ENCODE data around the gene PRPF38B. TPM values are rescaled to one million over a fixed set of nuclear protein-coding genes. Genes with fewer than 3 reads are reported as not detected.
A peak's percentile ranks its signal among the peaks of the same experiment; 100 is the strongest.

The PRPF38B gene
- total RNA-seq, 1 donor from 2014 or later, result 9.9 TPM

DNA sequence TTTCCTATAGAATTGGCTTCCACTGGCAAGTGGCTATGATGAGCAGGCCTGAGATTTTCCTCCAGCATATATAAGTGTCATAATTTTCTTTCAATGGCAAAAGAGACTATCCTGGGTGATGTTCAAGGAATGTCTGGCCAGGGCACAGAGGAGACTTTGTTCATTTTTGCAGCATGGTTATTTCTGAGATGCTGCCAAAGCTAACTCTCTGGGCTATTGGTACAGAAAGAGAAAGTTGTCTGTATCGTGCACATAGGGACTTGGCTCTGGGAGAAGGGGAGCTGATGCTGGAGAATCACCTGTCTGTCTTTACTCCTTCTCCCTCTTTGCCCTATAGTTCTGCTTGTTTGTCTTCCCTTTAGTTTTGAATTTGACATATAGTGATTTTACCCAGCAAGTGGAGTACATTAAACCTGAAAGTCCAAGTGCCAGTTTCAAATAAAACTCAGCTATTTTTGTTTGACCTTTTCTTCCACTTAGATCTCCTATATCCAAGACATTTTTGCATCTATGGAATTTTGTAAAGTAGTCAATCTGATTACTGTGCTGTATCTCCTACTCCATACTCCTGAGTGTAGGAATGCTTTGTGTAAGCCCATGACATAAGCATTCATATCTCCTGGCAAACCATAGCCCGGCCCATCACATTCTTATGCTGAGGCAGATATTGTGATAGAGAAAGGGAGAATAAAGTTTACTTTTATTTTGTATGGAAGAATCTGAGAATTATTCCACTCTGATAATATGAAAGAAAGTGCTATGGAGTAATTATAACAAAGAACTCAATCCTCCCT lies 24.5 kb downstream of the PRPF38B start:
- DNase-seq (ENCODE audit: low read depth in 2 of 2), result no peak

DNA sequence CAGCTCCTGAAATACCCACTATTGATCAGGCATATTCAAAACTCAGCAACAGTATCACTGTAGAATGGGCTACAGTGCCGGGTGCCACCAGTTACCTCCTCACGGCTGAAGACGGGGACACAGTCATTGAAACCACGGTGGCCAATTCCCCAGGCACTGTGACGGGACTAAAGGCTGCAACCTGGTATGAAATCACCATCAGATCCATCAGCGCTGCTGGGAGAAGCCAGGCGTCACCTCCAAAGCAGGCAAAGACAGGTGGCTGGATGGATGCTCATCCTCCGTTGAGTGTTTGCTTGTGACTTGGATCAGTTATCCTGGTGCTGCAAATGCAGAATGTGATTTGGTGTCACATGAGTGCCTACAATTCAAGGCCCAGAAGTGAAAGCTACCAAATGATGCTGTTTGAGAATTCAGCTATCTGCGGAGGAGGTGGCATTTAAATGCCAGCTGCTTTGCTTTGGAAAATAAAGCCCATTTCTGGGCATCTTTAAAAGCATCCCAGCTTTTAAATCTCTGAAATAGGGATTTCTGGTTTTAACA lies 25.7 kb downstream of the PRPF38B start:
- DNase-seq (ENCODE audit: low read depth in 2 of 2), result no peak

DNA sequence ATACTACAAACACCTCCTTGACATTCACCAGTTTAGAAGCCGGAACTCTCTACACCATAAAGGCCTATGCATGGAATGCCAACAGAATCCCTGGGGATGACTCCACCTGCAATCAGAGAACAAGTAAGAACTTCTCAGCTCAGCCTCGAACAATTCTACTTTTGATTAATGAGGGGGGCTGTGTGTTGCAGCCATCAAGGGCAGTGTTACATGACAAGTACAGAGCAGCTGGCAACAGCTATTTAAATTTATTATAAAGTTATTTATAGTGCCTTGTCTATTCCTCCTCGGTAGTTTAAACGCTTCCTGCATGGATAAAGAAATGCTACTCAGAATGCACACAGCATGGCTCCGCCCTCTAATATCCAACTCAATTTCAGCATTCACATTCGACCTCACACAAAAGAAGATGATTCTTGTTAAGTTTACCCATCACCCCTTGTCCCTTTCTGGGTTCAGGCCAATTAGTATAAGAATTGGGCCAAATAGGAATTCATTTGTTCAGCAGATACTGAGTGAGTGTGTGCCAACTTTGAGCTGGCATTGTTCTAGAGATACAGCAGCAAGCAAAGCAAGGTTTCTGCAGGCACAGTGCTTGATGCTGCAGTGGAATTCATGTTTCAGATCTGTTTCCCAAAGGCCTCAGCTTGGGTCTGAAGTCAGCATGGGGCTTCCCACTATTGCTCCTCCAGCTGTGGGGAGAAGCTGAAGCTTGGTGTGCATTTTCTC lies 27.0 kb downstream of the PRPF38B start:
- DNase-seq (ENCODE audit: low read depth in 2 of 2), result no peak

DNA sequence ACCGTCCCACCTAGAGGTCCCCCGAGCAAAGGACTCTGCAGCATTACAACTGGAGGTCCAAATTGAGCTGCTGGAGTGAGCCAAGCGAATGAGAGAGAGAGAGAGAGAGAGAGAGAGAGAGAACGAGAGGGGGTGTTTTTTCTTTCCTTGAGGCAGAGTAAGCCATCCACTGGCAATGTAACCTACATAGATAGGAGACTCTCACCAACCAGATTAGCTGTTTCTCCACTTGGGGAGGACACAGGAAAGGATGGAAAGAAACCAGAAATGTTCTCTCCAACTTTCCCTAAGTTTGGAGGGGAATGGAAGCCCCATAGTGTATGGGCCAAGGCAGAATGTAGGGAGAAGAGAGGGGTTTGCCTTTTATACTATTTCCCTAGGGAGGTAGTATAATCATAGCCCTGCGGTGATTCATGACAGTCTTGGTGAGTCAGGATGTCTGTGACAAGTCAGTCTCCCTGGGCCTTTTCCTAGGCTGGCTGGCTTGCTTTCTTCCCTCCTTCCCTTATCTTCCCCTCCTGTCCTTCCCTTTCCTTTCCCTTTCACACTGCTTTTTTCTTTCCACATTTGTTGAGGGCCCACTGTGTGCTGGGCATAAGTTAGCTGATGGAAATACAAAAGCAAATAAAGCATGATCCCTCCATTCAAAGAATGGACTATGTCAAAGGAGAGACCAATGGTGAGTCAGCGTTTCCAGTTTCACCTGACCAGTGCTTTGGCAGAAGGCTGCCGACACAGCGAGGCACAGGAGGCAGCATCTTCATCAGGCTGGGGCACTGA lies 27.7 kb downstream of the PRPF38B start:
- peak; percentile 31 to 62 for DNase-seq (ENCODE audit: low read depth in 2 of 2)

DNA sequence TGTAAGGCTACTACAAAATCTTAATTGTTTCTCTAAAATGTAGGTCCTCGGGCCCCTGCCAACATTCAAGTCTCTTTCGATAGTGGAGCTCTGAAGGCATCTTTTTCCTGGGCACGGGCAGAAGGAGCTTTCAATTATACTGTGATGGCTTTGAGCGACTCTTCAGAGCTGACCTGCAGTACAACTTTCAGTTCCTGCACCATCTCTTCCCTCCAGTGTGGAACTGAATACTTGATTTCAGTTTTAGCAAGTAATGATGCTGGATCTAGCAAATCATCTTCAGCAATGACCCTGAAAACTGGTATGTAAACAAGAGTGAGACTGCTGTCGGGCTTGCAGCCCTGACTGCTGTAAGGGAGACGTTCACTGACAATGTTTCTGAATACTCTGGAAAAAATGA lies 30.2 kb downstream of the PRPF38B start:
- DNase-seq (ENCODE audit: low read depth in 2 of 2), result no peak

DNA sequence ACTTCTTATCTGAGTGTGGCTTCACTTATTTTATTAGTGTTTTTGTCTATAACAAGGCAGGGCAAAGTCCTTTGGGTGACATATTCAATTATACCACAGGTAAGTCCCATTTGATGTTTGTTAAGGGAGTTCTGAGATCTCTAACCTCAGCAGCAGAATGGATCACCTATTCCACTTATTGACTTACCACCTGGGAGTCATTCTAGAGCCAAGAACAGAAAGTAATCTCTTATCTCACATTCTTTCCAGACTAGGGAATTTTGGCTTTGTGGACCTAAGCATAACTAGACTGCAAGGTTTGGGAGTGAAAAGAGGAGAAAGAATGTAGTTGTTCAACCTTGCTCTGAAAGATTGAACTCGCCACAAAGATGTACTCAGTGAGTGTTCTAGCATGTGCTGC lies 33.8 kb downstream of the PRPF38B start:
- no peak for DNase-seq (ENCODE audit: low read depth in 2 of 2)

DNA sequence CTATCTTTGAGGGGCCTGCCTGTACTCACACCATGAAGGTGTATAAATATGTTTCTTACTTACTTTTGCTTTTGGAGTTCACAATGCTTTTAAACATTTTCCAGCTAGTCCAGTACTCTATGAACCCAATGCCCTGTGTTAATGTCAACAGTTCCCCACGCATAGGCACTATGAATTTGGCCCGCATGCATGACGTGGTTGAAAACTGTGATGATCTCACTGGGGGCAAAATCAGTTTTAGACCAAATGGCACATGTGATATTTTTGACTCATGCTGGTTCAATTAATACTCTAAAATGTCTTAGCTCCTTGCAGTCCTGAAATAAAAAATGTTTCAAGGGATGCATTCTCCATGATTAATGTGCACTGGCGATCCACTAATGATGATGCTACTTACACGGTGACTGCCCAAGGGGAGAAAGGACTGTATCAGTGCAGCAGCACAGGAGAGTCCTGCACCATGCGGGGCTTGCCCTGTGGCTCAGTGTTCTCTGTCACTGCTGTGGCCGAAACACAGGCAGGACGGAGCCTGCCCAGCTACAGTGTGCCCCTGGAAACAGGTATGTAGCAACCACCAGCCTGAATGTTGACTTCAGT lies 36.3 kb downstream of the PRPF38B start:
- no peak for DNase-seq (ENCODE audit: low read depth in 2 of 2)

DNA sequence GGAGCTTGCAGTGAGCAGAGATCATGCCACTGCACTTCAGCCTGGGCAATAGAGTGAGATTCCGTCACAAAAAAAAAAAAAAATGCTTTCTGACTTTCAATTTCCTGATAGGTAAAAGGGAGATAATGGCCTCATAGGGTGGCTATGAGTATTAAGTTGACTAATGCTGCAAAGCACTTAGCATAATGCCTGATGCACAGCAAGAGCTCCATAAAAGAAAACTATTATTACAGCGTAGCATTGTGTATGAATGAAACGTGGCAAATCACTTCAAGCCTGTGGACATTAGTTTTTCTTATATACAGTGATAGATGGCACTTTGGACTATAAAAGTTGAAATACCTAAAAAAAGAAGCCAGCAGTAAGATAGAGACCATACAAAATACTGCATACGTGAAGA lies 37.4 kb downstream of the PRPF38B start:
- no peak for DNase-seq (ENCODE audit: low read depth in 2 of 2)

DNA sequence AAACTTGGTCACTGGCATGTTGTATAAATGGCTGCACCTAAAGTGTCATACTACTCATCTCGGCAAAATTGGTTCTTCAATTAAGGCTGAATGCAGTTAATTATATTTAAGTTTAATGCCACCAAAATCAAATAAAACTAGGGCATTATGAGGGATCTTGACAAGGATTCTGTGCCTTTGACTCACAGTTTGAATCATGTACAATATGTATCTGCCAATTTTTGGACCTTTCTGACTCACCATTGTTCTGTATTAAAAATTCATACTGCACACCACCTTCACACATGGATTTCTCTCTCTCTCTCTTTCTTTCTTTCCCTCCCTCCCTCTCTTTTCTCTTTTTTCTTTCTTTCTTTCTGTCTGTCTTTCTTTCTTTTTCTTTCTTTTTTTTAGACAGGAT lies 40.3 kb downstream of the PRPF38B start:
- no peak for DNase-seq (ENCODE audit: low read depth in 2 of 2)

DNA sequence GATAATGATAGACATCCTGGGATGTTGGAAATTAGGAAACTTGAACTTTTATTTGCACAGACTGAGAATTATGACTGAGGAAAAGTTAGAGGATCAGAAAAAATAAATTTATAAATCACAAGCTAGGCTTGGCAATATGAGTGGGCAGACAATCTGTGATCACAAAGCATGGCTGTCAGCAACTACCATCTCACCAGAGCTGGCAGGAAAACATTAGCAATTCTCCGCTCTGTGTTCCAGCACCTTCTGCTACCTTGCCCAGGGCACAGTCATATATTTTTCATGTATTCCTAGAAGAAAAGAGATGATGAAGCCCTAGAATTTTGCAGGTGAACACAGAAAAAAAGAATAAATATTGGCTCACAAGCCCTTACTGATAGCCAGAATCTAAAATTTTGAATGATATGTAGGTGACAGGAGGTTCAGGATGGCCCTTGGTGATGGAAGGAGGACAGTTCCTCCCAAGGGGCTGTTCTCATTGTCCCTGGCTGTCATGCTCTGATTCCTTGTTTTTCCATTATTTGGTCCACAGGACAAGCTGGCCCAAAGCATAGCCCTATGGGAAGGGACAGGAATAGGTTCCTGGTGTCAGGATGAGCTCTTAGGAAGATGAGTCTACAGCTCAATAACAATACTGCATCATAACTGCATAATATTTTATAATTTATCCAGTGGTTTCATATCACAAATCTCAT lies 42.2 kb downstream of the PRPF38B start:
- DNase-seq (ENCODE audit: low read depth in 2 of 2), result no peak

DNA sequence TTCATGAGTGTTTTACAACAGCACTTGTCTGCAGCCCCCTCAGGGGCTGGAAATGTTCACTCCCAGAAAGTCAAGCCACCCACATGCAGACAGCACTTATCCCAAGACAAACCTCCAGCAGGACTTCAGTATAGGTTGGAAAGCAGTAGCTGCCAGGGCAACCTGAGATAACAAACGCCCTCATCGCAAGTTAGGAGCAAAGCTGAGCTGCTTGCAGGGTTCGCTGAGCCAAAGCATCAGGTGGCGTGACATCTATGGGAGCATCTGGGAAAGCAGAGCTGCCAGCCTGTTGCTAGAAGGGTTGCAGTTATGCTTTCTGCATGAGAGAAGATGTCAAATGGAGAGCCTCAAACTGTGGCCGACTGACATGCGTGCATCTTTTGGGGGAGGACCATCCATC lies 50.1 kb downstream of the PRPF38B start:
- no peak for DNase-seq (ENCODE audit: low read depth in 2 of 2)

DNA sequence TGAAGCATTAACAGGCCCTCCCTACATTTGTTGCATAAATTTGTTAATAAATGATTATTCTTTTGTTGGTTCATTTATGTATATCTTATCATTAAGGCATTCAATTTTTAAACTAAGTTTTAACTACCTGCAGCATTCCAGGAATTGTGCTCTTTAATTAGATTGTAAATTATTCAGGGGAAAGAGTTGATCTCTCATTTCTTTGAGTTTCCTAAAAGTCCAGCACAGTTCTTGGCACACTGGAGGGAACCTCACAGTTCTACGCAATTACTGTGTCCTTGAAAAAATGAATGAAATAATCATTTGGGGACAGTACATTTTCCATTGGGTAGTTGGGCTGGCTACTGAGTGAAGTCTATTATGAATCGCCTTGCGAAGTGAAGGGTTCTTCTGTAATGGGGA lies 53.9 kb downstream of the PRPF38B start:
- no peak for DNase-seq (ENCODE audit: low read depth in 2 of 2)

DNA sequence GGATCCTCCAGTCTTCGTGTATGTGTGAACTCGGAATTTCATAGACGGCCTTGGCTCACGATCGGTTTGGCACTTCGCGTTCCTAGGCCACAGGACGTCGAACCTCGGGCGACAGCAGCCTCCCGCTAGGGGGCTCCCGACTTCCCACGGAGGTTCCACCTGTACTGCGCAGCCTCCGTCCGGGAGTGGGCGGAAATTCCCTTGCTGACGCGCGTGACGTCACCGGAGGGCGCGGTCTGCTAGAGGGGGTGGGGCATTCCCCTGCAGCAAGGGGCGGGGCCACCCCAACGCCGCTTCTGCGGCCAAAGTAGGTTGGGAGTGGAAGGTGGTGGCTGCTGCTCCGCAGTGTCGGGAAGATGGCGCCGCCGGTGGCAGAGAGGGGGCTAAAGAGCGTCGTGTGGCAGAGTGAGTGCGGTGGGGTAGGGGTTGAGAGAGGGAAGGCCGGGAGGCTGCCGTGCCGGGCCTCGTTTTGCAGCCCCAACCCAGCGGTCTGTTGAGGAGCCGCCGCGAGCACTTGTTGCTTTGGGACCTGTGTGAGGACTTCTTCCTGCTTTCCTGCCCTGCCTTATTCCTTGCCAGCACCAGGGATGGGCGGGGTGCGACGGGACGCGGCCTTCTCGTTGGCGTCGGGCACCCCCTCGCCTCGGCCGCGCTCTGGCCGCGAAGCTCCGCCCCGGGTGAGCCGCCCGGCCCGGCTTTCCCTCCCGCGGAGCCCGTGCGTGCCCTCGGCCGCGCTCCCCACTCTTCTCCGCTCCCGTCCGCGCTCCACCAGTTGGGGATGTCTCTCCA lies 54.5 kb downstream of the PRPF38B start, which contains the start of gene STXBP3:
Gene STXBP3 (plus strand): TSS at position 293 of the 789 bp plus-strand sequence. CDS start 64 bp downstream, at position 357.
- DNase-seq (ENCODE audit: low read depth in 2 of 2), result peak; percentile 99

DNA sequence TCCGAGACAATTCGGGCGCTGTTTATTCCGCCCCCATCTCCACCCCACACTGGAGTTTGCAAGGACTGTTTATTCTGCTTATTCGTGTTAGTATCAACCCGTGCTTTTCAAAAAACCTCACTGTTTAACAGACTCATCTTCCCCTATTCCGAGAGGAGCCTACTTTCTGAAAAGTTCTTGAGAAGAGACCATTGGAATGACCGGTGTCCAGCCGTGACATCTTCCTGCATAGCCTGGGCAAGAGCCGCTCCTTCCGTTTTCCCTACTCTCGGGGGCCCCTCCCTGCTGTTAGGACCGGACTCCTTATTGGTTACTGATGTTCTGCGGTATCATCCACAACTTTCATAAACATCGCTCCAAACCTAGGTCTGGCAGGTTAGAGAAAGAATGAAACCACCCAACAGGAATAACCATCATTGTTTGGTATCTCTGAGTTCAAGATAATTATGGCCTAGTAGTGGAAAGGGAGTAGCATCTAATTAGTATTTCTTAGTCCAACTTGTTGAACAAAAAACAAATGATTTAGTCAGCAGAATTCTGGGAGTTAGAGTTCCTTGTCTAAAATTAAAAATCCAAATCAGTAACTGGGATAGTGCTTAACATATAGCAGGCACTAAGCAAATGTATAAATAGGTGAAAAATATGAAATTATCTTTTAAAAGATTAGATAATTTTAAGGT lies 55.2 kb downstream of the PRPF38B start:
- peak; percentile 90 to 91 for DNase-seq (ENCODE audit: low read depth in 2 of 2)

DNA sequence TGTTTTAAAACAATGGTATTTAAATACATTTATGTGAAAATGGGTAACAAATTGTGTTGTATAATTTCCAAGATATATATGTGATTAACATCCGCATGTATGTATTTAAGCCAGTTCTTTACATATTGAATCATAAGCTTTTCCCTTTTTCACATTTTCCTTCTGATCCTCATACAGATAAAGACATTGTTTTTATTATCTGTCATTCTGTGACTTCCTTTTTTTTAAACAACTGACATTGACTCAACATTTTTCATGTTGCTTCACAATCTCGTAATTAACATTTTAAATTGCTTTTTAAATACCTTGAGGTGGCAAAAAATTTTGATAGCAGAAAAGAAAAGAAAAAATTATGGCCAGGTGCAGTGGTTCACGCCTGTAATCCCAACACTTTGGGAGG lies 55.8 kb downstream of the PRPF38B start:
- DNase-seq (ENCODE audit: low read depth in 2 of 2), result no peak

DNA sequence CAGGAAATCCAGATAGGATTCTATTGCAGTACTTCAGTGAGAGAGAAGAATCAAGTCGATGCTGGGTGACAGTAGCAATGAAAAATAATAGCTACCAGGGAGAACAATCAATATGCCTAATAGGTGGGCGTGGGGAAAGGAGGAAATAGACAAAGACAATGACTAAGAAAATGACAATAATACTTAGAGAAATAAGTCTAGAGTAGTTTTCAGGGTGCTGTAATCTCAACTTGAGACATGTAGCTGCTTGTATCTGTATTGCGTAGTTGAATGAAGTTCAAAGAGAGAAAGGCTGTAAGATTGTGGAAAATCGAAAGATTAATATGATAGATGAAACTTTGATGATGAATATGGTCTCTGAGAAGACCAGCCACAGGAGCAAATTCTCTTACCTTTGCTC lies 57.0 kb downstream of the PRPF38B start:
- no peak for DNase-seq (ENCODE audit: low read depth in 2 of 2)

DNA sequence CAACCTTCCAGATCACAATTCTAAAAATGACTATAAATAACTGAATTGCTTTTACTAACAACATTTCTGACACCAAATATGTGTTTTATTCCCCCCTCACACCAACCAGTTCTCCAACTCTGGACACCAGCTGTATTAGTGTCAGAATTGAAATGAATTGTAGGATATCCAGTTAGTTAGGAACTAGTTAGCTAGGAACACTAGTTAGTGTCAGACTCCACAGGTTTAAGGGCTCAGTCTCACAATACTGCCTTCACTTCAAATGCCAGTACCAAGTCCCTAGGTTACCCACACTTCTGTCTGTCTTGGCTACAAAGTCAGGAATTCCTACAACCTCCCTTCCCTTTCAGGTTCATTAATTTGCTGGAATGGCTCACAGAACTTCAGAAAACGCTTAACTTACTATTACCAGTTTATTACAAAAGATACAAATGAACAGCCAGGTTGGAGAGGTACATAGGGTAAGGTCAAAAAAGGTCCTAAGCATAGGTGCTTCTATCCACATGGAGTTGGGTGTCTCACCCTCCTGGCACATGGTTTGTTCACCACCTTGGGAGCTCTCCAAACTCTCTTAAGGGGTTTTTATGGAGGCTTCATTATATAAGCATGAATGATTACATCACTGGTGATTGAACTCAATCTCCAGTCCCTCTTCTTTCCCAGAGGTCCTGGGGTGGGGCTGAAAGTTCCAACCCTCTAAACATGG lies 58.5 kb downstream of the PRPF38B start:
- DNase-seq (ENCODE audit: low read depth in 2 of 2), result no peak

Measured in lung microvascular endothelial cell (primary cell).